Bronchial epithelial cell (primary cell): Measurements from ENCODE around the gene ADORA1. TPM values are rescaled to one million over a fixed set of nuclear protein-coding genes. Genes with fewer than 3 reads are reported as not detected.
A peak's percentile ranks its signal among the peaks of the same experiment; 100 is the strongest.

Experiments used
- DNase-seq: peaks from one replicate; pipeline ENCODE4 v3.0.0-alpha.2; 2010; ENCODE audit warnings: low read depth
- FAIRE-seq: peaks from 2 replicates; lab custom pipeline; 2011; peaks lifted over from hg19 to GRCh38; lab: Jason Lieb, UNC
- H3K27me3 ChIP-seq: 2 replicates; pipeline ENCODE4 v1.5.1; 2011; ENCODE audit warnings: low read length; ENCODE audit not compliant: control insufficient read depth, insufficient read depth
- H3K36me3 ChIP-seq: 2 replicates; pipeline ENCODE4 v1.5.1; 2011; ENCODE audit warnings: low read length; ENCODE audit not compliant: control insufficient read depth, insufficient read depth
- H3K4me3 ChIP-seq: 2 replicates; pipeline ENCODE4 v1.5.1; 2011; ENCODE audit warnings: mild to moderate bottlenecking, low read depth, low read length, control low read depth
- CTCF ChIP-seq: IDR thresholded peaks from 2 replicates; pipeline ENCODE4 v1.5.1; 2011; ENCODE audit warnings: mild to moderate bottlenecking, moderate library complexity, low read length, control low read depth, inconsistent platforms; ENCODE audit not compliant: insufficient read depth, severe bottlenecking
- total RNA-seq: library from RNA; depleted of rRNA; stranded (reverse); fragments of >200 nt; gene quantifications from 2 replicates; pipeline ENCODE4 v1.2.1, GENCODE V29; 2014

ADORA1 gene
- total RNA-seq: under 0.01 TPM in 1 of 2 replicates, not detected in the other

GRCh38 chr1:203127666-203128430 lies at the start of gene ADORA1:
TSS of gene ADORA1 (plus strand) at chr1:203127726. CDS start at chr1:203128842, 1,116 bp downstream.
- no peaks in the 10 kb centered on the region for H3K36me3 ChIP-seq
- FAIRE-seq (no peak), DNase-seq (peak; percentile 25)
- peaks cover 17% of the 10 kb centered on the region for H3K27me3 ChIP-seq
- no peak for TF ChIP-seq CTCF
- peak within 1 kb of the TSS; percentile 16 for H3K4me3 ChIP-seq

DNA sequence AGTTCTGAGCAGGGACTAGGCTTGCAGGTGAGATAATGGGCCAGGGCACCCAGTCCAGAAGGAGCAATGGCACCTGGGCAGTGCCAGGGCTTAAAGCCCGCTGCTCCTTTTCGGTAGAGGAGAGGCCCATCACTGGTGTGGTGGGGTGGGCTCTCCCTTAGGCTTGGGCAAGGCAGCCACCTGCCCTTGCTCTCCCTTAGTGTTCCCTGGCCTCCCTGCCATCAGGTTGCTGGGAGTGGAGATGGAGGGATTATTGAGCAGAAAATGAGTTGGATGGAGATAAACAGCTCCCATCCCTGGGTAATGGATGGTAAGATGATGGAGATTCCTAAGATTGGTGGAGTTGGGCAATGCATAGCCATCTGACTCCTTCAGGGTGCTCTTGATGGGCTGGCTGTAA lies 49.6 kb upstream of the ADORA1 start:
- no peak for TF ChIP-seq CTCF
- H3K4me3 ChIP-seq: no peak overlapping the region
- no peaks in the 10 kb centered on the region for H3K36me3 ChIP-seq
- no peak for DNase-seq
- peaks cover 5% of the 10 kb centered on the region for H3K27me3 ChIP-seq
- FAIRE-seq: no peak

DNA sequence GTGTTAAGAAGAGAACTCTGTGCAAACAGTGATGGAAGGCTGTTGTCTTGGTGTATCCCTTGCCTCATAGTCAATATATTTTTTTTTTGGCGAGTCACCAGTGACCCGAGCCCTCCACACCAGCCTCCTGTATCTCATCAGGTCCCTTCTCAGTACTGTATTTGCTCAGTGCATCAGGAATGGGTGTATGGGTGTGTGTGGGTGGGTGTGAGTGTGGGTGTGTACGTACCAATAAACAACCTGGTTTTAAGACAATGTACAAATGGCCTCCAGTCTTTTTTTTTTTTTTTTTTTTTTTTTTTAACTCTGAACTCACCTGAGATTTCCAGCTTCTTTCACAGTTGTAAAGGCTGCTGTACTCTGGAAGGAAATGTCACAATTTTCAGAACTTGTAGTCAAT lies 49.0 kb upstream of the ADORA1 start:
- FAIRE-seq (no peak), DNase-seq (no peak)
- Histone ChIP-seq H3K4me3 (no peak overlapping the region), H3K36me3 (no peaks in the 10 kb centered on the region), H3K27me3 (peaks cover 5% of the 10 kb centered on the region)
- TF ChIP-seq CTCF: no peak

DNA sequence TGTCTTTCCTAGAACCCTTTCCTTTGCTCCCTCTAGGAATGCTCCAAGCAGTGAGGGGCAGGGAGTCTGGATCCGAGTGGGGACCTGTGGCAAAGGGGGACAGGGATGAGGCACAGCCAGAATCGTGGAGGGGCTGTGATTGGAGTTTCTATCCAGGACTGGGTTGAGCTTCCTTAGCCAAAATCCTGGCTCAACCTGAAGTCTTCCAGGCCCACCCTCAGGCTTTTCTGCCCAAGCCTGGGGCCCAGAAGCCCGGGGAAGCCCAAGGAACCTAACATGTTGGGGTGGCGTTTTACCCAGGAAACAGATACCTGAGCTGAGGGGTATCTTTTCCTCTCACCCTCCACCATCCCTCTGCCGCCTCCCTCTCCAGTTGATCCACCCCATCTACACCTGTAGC lies 47.1 kb upstream of the ADORA1 start:
- FAIRE-seq: no peak
- TF ChIP-seq CTCF: no peak
- H3K27me3 ChIP-seq: peaks cover 5% of the 10 kb centered on the region

GRCh38 chr1:203081465-203082230 lies 45.9 kb upstream of the ADORA1 start:
- H3K27me3 ChIP-seq: peaks cover 5% of the 10 kb centered on the region
- H3K36me3 ChIP-seq: no peaks in the 10 kb centered on the region
- FAIRE-seq (peak; percentile 18), DNase-seq (no peak)
- H3K4me3 ChIP-seq: no peak overlapping the region
- TF ChIP-seq CTCF: no peak

More for the DNA sequence above, 47.1 kb upstream of the ADORA1 start:
- Histone ChIP-seq H3K4me3 (no peak overlapping the region), H3K36me3 (no peaks in the 10 kb centered on the region)
- DNase-seq: no peak
